A673 (cell line): ENCODE data around the gene INPP5F. TPM values are rescaled to one million over a fixed set of nuclear protein-coding genes. Genes with fewer than 3 reads are reported as not detected.

Experiments used
- BruUV-seq: library from RNA; stranded (reverse); fragments of 400-500 nt; replicated peaks from 2 replicates; lab custom pipeline; 2021; lab: Mats Ljungman, UMichigan
- CTCF ChIA-PET: fragments of 300-600 bp; sonication (Branson Sonifier 250); formaldehyde crosslinking; loops from one replicate; lab custom pipeline; 2022; ENCODE audit warnings: antibody characterized with exemption; lab: Charles Lee
- POLR2A ChIA-PET: fragments of 300-600 bp; sonication (Branson Sonifier 250); formaldehyde crosslinking; loops from one replicate; lab custom pipeline; 2022; ENCODE audit warnings: antibody characterized with exemption; ENCODE audit not compliant: low non-redundant PET; lab: Charles Lee
- DNase-seq: peaks from one replicate; pipeline ENCODE4 v3.0.0-alpha.2; 2015; ENCODE audit warnings: low spot score
- H3K27ac ChIP-seq: fragments of 200-600 bp; sonication (generic); 2 replicates; pipeline ENCODE4 v1.5.1; 2016; ENCODE audit warnings: mixed run types, low read depth, mild to moderate bottlenecking, mixed read lengths, antibody characterized with exemption, low read length; ENCODE audit not compliant: poor library complexity, severe bottlenecking
- H3K27me3 ChIP-seq: fragments of 200-600 bp; sonication (generic); replicated peaks from 2 replicates; pipeline ENCODE4 v1.6.1; 2017; ENCODE audit warnings: mixed run types, low read depth, mild to moderate bottlenecking, mixed read lengths, antibody characterized with exemption, low read length; ENCODE audit not compliant: insufficient read depth, poor library complexity
- H3K36me3 ChIP-seq: fragments of 200-600 bp; sonication (generic); 2 replicates; pipeline ENCODE4 v1.6.1; 2016; ENCODE audit warnings: mixed run types, mild to moderate bottlenecking, mixed read lengths, antibody characterized with exemption, low read length; ENCODE audit not compliant: insufficient read depth, poor library complexity, severe bottlenecking
- H3K4me1 ChIP-seq: fragments of 200-600 bp; sonication (generic); 2 replicates; pipeline ENCODE4 v1.6.1; 2017; ENCODE audit warnings: mixed run types, mild to moderate bottlenecking, mixed read lengths, antibody characterized with exemption, low read length; ENCODE audit not compliant: insufficient read depth, poor library complexity, severe bottlenecking
- H3K4me3 ChIP-seq: fragments of 200-600 bp; sonication (generic); 2 replicates; pipeline ENCODE4 v1.5.1; 2016; ENCODE audit warnings: low read depth, mixed run types, mild to moderate bottlenecking, mixed read lengths, low read length; ENCODE audit not compliant: poor library complexity, severe bottlenecking
- H3K9me3 ChIP-seq: fragments of 200-600 bp; sonication (generic); 2 replicates; pipeline ENCODE4 v1.6.1; 2016; ENCODE audit warnings: mixed run types, low read depth, mild to moderate bottlenecking, mixed read lengths, antibody characterized with exemption, low read length; ENCODE audit not compliant: poor library complexity, severe bottlenecking
- EZH2 ChIP-seq: fragments of 200-600 bp; sonication (generic); IDR thresholded peaks from 2 replicates; pipeline ENCODE4 v1.6.1; 2017; ENCODE audit warnings: borderline replicate concordance, low read depth, mild to moderate bottlenecking, mixed read lengths, antibody characterized with exemption, low read length; ENCODE audit not compliant: poor library complexity, severe bottlenecking
- intact Hi-C: fragments of 100-400 bp; cut with micrococcal nuclease; formaldehyde crosslinking; loops from one replicate; pipeline ENCODE4 v1.10.0; 2022; ENCODE audit not compliant: unreplicated experiment
- total RNA-seq: library from RNA; stranded (reverse); gene quantifications from 2 replicates; pipeline ENCODE4 v1.2.3, GENCODE V29; 2021
- TF ChIP-seq, protein P1 (sequence below): fragments of 300-800, 200-600 bp; sonication (generic); conservative IDR thresholded peaks from 2 replicates; pipeline ENCODE4 v1.5.1; 2017; ENCODE audit warnings: low read depth, mild to moderate bottlenecking, antibody characterized with exemption, low read length, moderate library complexity, mixed read lengths

INPP5F gene
- total RNA-seq, 1 experiment from 2014 or later: 22.0 TPM

DNA sequence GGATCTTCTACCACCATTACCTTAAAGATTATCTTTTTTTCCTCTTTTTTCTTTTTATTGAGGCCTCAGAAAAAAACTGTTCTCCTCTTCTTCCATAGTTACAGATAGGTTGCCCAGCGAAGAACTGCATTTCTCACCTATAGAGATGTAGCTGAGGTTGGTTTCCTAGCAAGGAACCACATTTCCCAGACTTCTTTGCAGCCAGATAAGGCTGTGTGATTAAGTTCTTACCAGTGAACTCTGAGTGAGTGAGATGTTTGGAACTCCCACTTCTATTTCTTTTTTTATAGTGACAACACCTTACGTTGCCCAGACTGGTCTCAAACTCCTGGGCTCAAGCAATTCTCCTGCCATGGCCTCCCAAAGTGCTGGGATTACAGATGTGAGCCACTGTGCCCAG, 152.7 kb downstream of the INPP5F start:
- no peaks in the 10 kb centered on the region for H3K36me3 ChIP-seq
- H3K4me1 ChIP-seq: peaks cover 3% of the 10 kb centered on the region
- H3K27me3 ChIP-seq: no peaks in the 10 kb centered on the region
- ChIA-PET POLR2A (no interaction called here), CTCF (no interaction called here)
- no peak overlapping the region for H3K4me3 ChIP-seq
- TF ChIP-seq, protein P1, sequence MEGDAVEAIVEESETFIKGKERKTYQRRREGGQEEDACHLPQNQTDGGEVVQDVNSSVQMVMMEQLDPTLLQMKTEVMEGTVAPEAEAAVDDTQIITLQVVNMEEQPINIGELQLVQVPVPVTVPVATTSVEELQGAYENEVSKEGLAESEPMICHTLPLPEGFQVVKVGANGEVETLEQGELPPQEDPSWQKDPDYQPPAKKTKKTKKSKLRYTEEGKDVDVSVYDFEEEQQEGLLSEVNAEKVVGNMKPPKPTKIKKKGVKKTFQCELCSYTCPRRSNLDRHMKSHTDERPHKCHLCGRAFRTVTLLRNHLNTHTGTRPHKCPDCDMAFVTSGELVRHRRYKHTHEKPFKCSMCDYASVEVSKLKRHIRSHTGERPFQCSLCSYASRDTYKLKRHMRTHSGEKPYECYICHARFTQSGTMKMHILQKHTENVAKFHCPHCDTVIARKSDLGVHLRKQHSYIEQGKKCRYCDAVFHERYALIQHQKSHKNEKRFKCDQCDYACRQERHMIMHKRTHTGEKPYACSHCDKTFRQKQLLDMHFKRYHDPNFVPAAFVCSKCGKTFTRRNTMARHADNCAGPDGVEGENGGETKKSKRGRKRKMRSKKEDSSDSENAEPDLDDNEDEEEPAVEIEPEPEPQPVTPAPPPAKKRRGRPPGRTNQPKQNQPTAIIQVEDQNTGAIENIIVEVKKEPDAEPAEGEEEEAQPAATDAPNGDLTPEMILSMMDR: no peak
- no peak for TF ChIP-seq EZH2
- DNase-seq: no peak
- H3K9me3 ChIP-seq: no peaks in the 10 kb centered on the region
- H3K27ac ChIP-seq: no peak overlapping the region
- intact Hi-C loops: loop anchor here (10.0 kb wide), 1 partner anchor 284 kb away; the partner anchor contains the start of gene TIAL1
- no TSS peak for BruUV-seq

Other genes with a start within 250 kb of the INPP5F start
- gene RGS10, start 183.3 kb upstream of the INPP5F start, total RNA-seq: 16.6 and 18.4 TPM in 2 replicates
- gene TIAL1, start 129.1 kb upstream of the INPP5F start, total RNA-seq: 176 and 199 TPM in 2 replicates
- 56.5 and 57.6 TPM in 2 replicates for gene BAG3, start 74.7 kb upstream of the INPP5F start, total RNA-seq
- 108 and 110 TPM in 2 replicates for gene MCMBP, start 146.8 kb downstream of the INPP5F start, total RNA-seq
- 78.6 and 89.9 TPM in 2 replicates for gene SEC23IP, start 166.7 kb downstream of the INPP5F start, total RNA-seq